Measurements from ENCODE around the gene ULK3.

Gene ULK3, protein sequence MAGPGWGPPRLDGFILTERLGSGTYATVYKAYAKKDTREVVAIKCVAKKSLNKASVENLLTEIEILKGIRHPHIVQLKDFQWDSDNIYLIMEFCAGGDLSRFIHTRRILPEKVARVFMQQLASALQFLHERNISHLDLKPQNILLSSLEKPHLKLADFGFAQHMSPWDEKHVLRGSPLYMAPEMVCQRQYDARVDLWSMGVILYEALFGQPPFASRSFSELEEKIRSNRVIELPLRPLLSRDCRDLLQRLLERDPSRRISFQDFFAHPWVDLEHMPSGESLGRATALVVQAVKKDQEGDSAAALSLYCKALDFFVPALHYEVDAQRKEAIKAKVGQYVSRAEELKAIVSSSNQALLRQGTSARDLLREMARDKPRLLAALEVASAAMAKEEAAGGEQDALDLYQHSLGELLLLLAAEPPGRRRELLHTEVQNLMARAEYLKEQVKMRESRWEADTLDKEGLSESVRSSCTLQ

GRCh38 chr15:74842581-74843444, at the start of gene ULK3:
TSS of gene ULK3 (minus strand) at chr15:74843156. CDS start at chr15:74843105, 51 bp downstream.
- H3K4me3 ChIP-seq (IDR thresholded peaks at IDR 0.05; ENCODE audit: insufficient read depth, low read depth, low read length): no peak within 1 kb of the TSS
- H2AFZ ChIP-seq (ENCODE audit: low read depth): peak within 1 kb of the TSS; percentile 98
- H3K4me1 ChIP-seq (ENCODE audit: low read depth, poor library complexity, severe bottlenecking): peaks cover 6% of the 10 kb centered on the region
- H4K20me1 ChIP-seq (ENCODE audit: insufficient read depth): no peaks in the 10 kb centered on the region
- H3K27me3 ChIP-seq (ENCODE audit: insufficient read depth, low read depth): no peaks in the 10 kb centered on the region
- H3K79me2 ChIP-seq (ENCODE audit: insufficient read depth, low read depth): no peaks in the 10 kb centered on the region
- H3K36me3 ChIP-seq (ENCODE audit: insufficient read depth): no peaks in the 10 kb centered on the region
- peak within 1 kb of the TSS; percentile 91 for H3K4me2 ChIP-seq
- peak within 1 kb of the TSS; percentile 74 for H3K27ac ChIP-seq
- peak within 1 kb of the TSS; percentile 88 for H3K9ac ChIP-seq
- peak; percentile 46 for TF ChIP-seq CTCF (conservative IDR thresholded peaks at IDR 0.05; ENCODE audit: low read depth, low read length)

GRCh38 chr15:74892313-74892712, 49.4 kb upstream of the ULK3 start:
- H3K27ac ChIP-seq: no peak overlapping the region
- H3K79me2 ChIP-seq (ENCODE audit: insufficient read depth, low read depth): no peaks in the 10 kb centered on the region
- H3K4me1 ChIP-seq (ENCODE audit: low read depth, poor library complexity, severe bottlenecking): peaks cover 14% of the 10 kb centered on the region
- no peak overlapping the region for H2AFZ ChIP-seq (ENCODE audit: low read depth)
- H3K36me3 ChIP-seq (ENCODE audit: insufficient read depth): no peaks in the 10 kb centered on the region; the same call in 1 of the 2 replicates
- no peak overlapping the region for H3K9ac ChIP-seq
- no peaks in the 10 kb centered on the region for H3K27me3 ChIP-seq (ENCODE audit: insufficient read depth, low read depth)
- no peak overlapping the region for H3K4me3 ChIP-seq (IDR thresholded peaks at IDR 0.05; ENCODE audit: insufficient read depth, low read depth, low read length)
- H3K4me2 ChIP-seq: no peak overlapping the region
- TF ChIP-seq CTCF (conservative IDR thresholded peaks at IDR 0.05; ENCODE audit: low read depth, low read length): no peak
- H4K20me1 ChIP-seq (ENCODE audit: insufficient read depth): no peaks in the 10 kb centered on the region

GRCh38 chr15:74891469-74891868, 48.5 kb upstream of the ULK3 start:
- Histone ChIP-seq H3K27me3 (ENCODE audit: insufficient read depth, low read depth) (no peaks in the 10 kb centered on the region), H3K36me3 (ENCODE audit: insufficient read depth) (no peaks in the 10 kb centered on the region; the same call in 1 of the 2 replicates), H3K4me2 (no peak overlapping the region), H3K27ac (no peak overlapping the region), H3K4me3 (IDR thresholded peaks at IDR 0.05; ENCODE audit: insufficient read depth, low read depth, low read length) (no peak overlapping the region), H4K20me1 (ENCODE audit: insufficient read depth) (no peaks in the 10 kb centered on the region), H3K79me2 (ENCODE audit: insufficient read depth, low read depth) (no peaks in the 10 kb centered on the region), H2AFZ (ENCODE audit: low read depth) (no peak overlapping the region), H3K9ac (no peak overlapping the region), H3K4me1 (ENCODE audit: low read depth, poor library complexity, severe bottlenecking) (peaks cover 14% of the 10 kb centered on the region)
- no peak for TF ChIP-seq CTCF (conservative IDR thresholded peaks at IDR 0.05; ENCODE audit: low read depth, low read length)

GRCh38 chr15:74890665-74890960, 47.7 kb upstream of the ULK3 start:
- peak overlapping the region; percentile 82; the same call in 1 of the 2 replicates for H2AFZ ChIP-seq (ENCODE audit: low read depth)
- H4K20me1 ChIP-seq (ENCODE audit: insufficient read depth): no peaks in the 10 kb centered on the region
- no peaks in the 10 kb centered on the region; the same call in 1 of the 2 replicates for H3K36me3 ChIP-seq (ENCODE audit: insufficient read depth)
- no peaks in the 10 kb centered on the region for H3K27me3 ChIP-seq (ENCODE audit: insufficient read depth, low read depth)
- no peak overlapping the region for H3K27ac ChIP-seq
- TF ChIP-seq CTCF (conservative IDR thresholded peaks at IDR 0.05; ENCODE audit: low read depth, low read length): no peak
- no peaks in the 10 kb centered on the region for H3K79me2 ChIP-seq (ENCODE audit: insufficient read depth, low read depth)
- peak overlapping the region; percentile 83; the same call in 1 of the 2 replicates for H3K9ac ChIP-seq
- H3K4me2 ChIP-seq: peak overlapping the region; percentile 66
- H3K4me1 ChIP-seq (ENCODE audit: low read depth, poor library complexity, severe bottlenecking): peaks cover 14% of the 10 kb centered on the region
- H3K4me3 ChIP-seq (IDR thresholded peaks at IDR 0.05; ENCODE audit: insufficient read depth, low read depth, low read length): no peak overlapping the region

All from KMS-11 (cell line).